ENCODE data around the gene TRAPPC12. TPM values are rescaled to one million over a fixed set of nuclear protein-coding genes. Genes with fewer than 3 reads are reported as not detected.

TRAPPC12 gene
- total RNA-seq, 4 donors from 2014 or later: 90.2 to 248 (median 157) TPM

GRCh38 chr2:3481736-3482362 lies 102.4 kb downstream of the TRAPPC12 start:
- Histone ChIP-seq H3K9me3 (no peaks in the 10 kb centered on the region), H3K4me1 (peaks cover 8% of the 10 kb centered on the region), H3K27ac (no peak overlapping the region), H3K27me3 (no peaks in the 10 kb centered on the region), H3K4me3 (no peak overlapping the region), H3K36me3 (peaks cover 58% of the 10 kb centered on the region)
- 95% methylated on average over 19 of the region's 20 CpGs for WGBS
- no peak for DNase-seq (ENCODE audit: low spot score in 2 of 2)
- no peak for TF ChIP-seq POLR2A (IDR thresholded peaks at IDR 0.05)
- TF ChIP-seq CTCF (IDR thresholded peaks at IDR 0.05): no peak
- TF ChIP-seq EP300 (IDR thresholded peaks at IDR 0.05): no peak
- no peak for TF ChIP-seq POLR2AphosphoS5 (IDR thresholded peaks at IDR 0.05)

- no peak overlapping the region for H3K27ac ChIP-seq
- peaks cover 58% of the 10 kb centered on the region for H3K36me3 ChIP-seq
Measured at GRCh38 chr2:3482363-3482821, 102.9 kb downstream of the TRAPPC12 start.

DNA sequence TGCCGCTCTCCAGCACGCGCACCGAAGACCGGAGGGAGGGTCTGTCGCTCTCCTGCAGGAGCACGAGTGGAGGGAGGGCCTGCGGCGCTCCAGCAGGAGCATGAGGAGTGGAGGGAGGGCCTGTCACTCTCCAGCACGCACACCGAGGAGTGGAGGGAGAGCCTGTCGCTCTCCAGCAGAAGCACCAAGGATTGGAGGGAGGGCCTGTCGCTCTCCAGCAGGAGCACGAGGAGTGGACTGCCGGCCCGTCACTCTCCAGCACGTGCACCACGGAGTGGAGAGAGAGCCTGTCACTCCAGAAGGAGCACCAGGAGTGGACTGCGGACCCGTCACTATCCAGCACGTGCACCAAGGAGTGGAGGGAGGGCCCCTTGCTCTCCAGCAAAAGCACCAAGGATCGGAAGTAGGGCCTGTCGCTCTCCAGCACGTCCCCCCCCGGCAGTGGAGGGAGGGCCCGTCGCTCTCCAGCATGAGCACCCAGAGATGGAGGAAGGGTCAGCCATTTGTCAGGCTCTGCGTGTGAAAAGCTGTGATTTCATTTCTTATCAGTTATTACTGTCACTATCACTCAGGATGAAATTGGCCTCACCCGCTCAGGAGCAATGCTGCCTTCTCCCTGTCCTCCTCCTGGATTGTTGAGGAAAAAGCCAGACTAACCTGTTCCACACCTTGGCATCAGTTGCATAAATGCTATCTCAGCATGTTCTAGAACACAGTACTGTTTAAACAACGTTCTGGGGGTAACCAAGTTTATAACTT lies 103.9 kb downstream of the TRAPPC12 start:
- WGBS: 63% methylated on average over 22 of the region's 30 CpGs
- Histone ChIP-seq H3K27me3 (no peaks in the 10 kb centered on the region), H3K36me3 (peaks cover 50% of the 10 kb centered on the region), H3K27ac (no peak overlapping the region), H3K4me3 (no peak overlapping the region), H3K4me1 (peaks cover 13% of the 10 kb centered on the region), H3K9me3 (no peaks in the 10 kb centered on the region)
- TF ChIP-seq CTCF (IDR thresholded peaks at IDR 0.05): no peak
- TF ChIP-seq POLR2AphosphoS5 (IDR thresholded peaks at IDR 0.05): no peak
- no peak for TF ChIP-seq POLR2A (IDR thresholded peaks at IDR 0.05)
- TF ChIP-seq EP300 (IDR thresholded peaks at IDR 0.05): no peak
- DNase-seq (ENCODE audit: low spot score in 2 of 2): peak; percentile 51 to 74

More at GRCh38 chr2:3482363-3482821, 102.9 kb downstream of the TRAPPC12 start:
- Histone ChIP-seq H3K27me3 (no peaks in the 10 kb centered on the region), H3K9me3 (no peaks in the 10 kb centered on the region), H3K4me3 (no peak overlapping the region), H3K4me1 (peaks cover 8% of the 10 kb centered on the region)
- 99% methylated on average over 13 of the region's 20 CpGs for WGBS
- DNase-seq (ENCODE audit: low spot score in 2 of 2): no peak
- TF ChIP-seq POLR2AphosphoS5 (IDR thresholded peaks at IDR 0.05): no peak
- no peak for TF ChIP-seq EP300 (IDR thresholded peaks at IDR 0.05)
- TF ChIP-seq POLR2A (IDR thresholded peaks at IDR 0.05): no peak
- TF ChIP-seq CTCF (IDR thresholded peaks at IDR 0.05): no peak

DNA sequence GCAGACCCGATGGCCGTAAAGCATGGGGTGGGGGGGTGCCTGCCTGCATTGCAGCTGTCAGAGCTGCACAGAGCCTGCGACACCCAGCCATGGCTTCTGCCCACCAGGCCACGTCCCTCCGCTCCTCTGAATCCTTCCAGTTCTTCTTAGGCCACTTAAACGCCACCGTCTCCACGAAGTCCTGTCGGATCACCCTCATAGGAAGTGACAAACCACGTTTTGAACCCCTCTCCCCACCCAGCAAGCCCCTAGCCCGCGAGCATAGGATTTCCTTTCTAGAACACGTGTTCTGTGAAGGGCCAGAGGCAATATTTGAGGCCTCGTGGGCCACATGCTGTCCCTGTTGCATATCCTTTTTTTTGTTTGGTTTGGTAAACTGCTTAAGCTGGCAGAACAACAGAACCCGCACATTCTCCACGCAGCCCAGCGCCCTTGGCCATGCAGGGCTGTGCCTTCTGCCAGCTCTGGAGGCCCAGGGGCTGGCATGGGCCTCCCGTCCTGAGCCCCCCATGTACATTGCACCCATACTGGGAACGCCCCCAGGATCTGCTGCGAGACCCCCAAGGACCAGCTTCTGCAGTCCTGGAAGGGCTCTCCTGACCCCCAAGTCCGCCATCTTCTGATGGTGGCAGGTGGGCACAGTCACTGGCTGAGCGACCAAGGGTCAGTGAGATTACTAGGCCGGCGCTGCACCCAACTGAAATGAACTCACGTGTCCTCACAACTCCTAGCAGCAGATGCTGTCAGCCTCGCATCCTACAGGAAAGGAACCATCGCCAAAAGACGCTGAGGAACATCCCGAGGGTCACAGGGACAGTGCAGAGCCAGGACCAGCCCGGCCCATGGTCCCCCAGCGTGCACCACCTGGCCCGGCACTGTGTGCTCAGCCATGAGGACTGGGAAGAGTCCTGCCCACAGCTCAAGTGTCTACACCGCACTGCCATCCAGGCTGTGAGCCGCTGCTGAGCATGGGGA lies 104.8 kb downstream of the TRAPPC12 start:
- 92% methylated on average over 26 of the region's 34 CpGs for WGBS
- Histone ChIP-seq H3K27ac (no peak overlapping the region), H3K27me3 (no peaks in the 10 kb centered on the region), H3K36me3 (peaks cover 42% of the 10 kb centered on the region), H3K4me1 (peaks cover 18% of the 10 kb centered on the region), H3K4me3 (no peak overlapping the region), H3K9me3 (no peaks in the 10 kb centered on the region)
- DNase-seq (ENCODE audit: low spot score in 2 of 2): peak; percentile 44 to 65
- no peak for TF ChIP-seq POLR2A (IDR thresholded peaks at IDR 0.05)
- no peak for TF ChIP-seq POLR2AphosphoS5 (IDR thresholded peaks at IDR 0.05)
- no peak for TF ChIP-seq EP300 (IDR thresholded peaks at IDR 0.05)
- TF ChIP-seq CTCF (IDR thresholded peaks at IDR 0.05): no peak
